ENCODE data around the gene FRK. TPM values are rescaled to one million over a fixed set of nuclear protein-coding genes. Genes with fewer than 3 reads are reported as not detected.

FRK gene
- total and polyA plus RNA-seq, 8 donors, result 1.0 to 23.3 (median 6.2) TPM

DNA sequence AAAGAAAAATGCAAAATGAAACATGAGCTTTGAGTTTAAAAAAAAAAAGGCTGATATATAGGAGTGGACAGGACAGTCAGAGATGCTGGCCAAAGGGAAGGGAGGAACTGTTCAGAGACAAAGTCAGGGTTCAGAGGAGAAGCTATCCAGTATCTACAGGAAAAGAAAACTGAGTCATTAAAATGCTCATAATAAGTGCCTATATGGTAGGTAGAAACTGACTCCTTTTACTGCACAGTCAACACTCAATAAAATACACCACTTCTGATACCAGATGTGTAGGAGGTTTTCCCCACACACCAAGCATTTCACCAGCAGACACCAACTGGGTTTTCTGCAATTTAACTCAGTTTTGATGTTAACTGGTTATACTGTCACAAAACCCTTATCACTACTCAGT, 32.9 kb downstream of the FRK start:
- H3K4me1 ChIP-seq, result peaks cover 0 to 14% (median 0%) of the 10 kb centered on the region in 4 donors
- no peaks in the 10 kb centered on the region for H3K27me3 ChIP-seq
- intact Hi-C loops (cut with DNase I; ENCODE audit: low total_unique reads), result no loop called here
- TF ChIP-seq, protein P1, sequence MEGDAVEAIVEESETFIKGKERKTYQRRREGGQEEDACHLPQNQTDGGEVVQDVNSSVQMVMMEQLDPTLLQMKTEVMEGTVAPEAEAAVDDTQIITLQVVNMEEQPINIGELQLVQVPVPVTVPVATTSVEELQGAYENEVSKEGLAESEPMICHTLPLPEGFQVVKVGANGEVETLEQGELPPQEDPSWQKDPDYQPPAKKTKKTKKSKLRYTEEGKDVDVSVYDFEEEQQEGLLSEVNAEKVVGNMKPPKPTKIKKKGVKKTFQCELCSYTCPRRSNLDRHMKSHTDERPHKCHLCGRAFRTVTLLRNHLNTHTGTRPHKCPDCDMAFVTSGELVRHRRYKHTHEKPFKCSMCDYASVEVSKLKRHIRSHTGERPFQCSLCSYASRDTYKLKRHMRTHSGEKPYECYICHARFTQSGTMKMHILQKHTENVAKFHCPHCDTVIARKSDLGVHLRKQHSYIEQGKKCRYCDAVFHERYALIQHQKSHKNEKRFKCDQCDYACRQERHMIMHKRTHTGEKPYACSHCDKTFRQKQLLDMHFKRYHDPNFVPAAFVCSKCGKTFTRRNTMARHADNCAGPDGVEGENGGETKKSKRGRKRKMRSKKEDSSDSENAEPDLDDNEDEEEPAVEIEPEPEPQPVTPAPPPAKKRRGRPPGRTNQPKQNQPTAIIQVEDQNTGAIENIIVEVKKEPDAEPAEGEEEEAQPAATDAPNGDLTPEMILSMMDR (IDR thresholded peaks at IDR 0.05), result no peak
- no peak for TF ChIP-seq POLR2AphosphoS5 (IDR thresholded peaks at IDR 0.05)
- TF ChIP-seq EP300 (IDR thresholded peaks at IDR 0.05), result no peak
- no peak for TF ChIP-seq POLR2A (IDR thresholded peaks at IDR 0.05)
- DNase-seq, result no peak
- no peak overlapping the region for H3K27ac ChIP-seq
- no peaks in the 10 kb centered on the region for H3K36me3 ChIP-seq
- H3K4me3 ChIP-seq, result no peak overlapping the region
- H3K9me3 ChIP-seq, result no peaks in the 10 kb centered on the region

DNA sequence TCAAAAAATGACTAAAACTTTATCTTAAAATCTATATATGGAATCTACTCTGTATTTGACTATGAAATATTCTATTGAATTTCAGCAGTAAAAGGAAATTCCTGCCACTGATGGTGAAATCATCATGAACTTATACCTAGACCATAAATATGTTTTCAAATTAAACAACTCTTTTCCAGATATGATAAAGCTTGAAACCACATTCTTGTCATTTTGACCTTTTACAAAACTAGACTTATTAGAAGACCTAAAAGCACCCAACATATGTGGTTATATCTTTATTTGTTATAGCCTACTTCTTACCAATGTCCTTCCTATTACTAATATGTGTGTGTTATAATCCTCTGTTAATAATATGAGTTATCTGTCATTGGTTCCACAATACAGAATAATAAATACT, 35.3 kb downstream of the FRK start:
- peaks cover 0 to 10% (median 0%) of the 10 kb centered on the region in 4 donors for H3K4me1 ChIP-seq
- H3K9me3 ChIP-seq, result no peaks in the 10 kb centered on the region
- no peak for DNase-seq
- intact Hi-C loops (cut with DNase I; ENCODE audit: low total_unique reads), result no loop called here
- no peaks in the 10 kb centered on the region for H3K36me3 ChIP-seq
- H3K27ac ChIP-seq, result no peak overlapping the region
- TF ChIP-seq EP300 (IDR thresholded peaks at IDR 0.05) (no peak), POLR2AphosphoS5 (IDR thresholded peaks at IDR 0.05) (no peak), POLR2A (IDR thresholded peaks at IDR 0.05) (no peak)
- TF ChIP-seq, protein P1 (IDR thresholded peaks at IDR 0.05), result no peak
- no peak overlapping the region for H3K4me3 ChIP-seq
- H3K27me3 ChIP-seq, result no peaks in the 10 kb centered on the region

DNA sequence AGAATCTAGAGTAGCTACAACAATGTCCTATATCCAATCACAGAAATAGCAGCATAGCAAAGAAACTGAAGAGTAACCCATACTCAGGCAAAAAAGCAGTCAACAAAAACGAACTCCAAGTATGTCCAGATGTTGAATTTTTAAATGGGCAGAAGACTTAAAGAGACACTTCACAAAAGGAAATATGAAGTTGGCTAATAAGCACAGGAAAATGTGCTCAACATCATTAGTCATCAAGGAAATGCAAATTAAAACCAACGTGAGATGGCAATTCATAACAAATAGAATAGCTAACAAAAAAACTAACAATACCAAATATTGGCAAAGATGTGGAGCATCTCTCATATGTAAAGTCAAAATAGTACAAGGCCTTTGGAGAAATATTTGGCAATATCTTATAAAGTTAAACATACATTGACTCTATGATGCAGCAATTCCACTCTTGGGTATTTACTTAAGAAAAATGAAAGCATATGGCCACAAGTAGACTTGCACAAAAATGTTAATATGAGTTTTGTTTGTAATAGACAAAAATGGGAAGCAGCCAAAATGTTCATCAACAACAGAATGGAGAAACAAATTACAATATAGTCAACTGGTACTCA, 37.7 kb downstream of the FRK start:
- DNase-seq, result no peak

DNA sequence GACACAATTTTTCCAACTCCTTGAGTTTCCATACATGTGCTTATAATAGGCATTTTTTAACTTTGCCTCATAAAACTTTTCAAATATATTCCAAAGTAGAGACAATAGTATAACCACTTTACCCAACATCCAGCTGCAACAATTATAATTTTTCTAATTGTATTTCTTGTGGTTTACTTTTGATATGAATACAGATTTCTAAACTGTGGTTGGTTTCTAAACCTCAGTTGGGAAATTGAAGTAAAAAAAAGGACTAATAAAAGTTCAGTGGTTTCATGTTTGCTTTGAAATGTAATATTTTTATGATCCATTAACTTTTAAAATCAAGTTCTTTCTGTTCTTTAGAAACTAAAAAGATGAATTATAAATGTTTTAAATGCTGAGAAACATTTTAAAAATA, 40.0 kb downstream of the FRK start:
- Histone ChIP-seq H3K4me3 (no peak overlapping the region), H3K4me1 (peaks cover 15 to 39% (median 30%) of the 10 kb centered on the region in 4 donors), H3K36me3 (no peaks in the 10 kb centered on the region), H3K27ac (no peak overlapping the region), H3K27me3 (no peaks in the 10 kb centered on the region), H3K9me3 (no peaks in the 10 kb centered on the region)
- no peak for TF ChIP-seq POLR2A (IDR thresholded peaks at IDR 0.05)
- no peak for TF ChIP-seq EP300 (IDR thresholded peaks at IDR 0.05)
- TF ChIP-seq, protein P1 (IDR thresholded peaks at IDR 0.05), result no peak
- no peak for TF ChIP-seq POLR2AphosphoS5 (IDR thresholded peaks at IDR 0.05)
- intact Hi-C loops (cut with DNase I; ENCODE audit: low total_unique reads), result no loop called here
- DNase-seq, result no peak

More for the DNA sequence above, 37.7 kb downstream of the FRK start:
- H3K36me3 ChIP-seq, result no peaks in the 10 kb centered on the region
- intact Hi-C loops (cut with DNase I; ENCODE audit: low total_unique reads), result no loop called here
- H3K4me3 ChIP-seq, result no peak overlapping the region
- peaks cover 0 to 18% (median 13%) of the 10 kb centered on the region in 4 donors for H3K4me1 ChIP-seq
- TF ChIP-seq POLR2AphosphoS5 (IDR thresholded peaks at IDR 0.05) (no peak), EP300 (IDR thresholded peaks at IDR 0.05) (no peak), POLR2A (IDR thresholded peaks at IDR 0.05) (no peak)
- TF ChIP-seq, protein P1 (IDR thresholded peaks at IDR 0.05), result no peak
- H3K27me3 ChIP-seq, result no peaks in the 10 kb centered on the region
- WGBS, 5 donors, result 37 to 49% (median 43%) methylated on average over 2 of the region's 2 CpGs
- no peaks in the 10 kb centered on the region for H3K9me3 ChIP-seq
- no peak overlapping the region for H3K27ac ChIP-seq

Measured in stomach (tissue), 9 donors.